NCI-H2107 (cell line): ENCODE measurements around the gene NR4A1.
"Not testable (repeated sequence)": the region's sequence is repeated elsewhere in the genome, so short reads cannot be mapped to it uniquely, and the experiment has no call there.

Experiments used
- DNase-seq: peaks from one replicate; lab custom pipeline; 2025; lab: John Stamatoyannopoulos, UW

NR4A1 gene

GRCh38 chr12:52097045-52097666 lies 45.9 kb downstream of the NR4A1 start:
- DNase-seq, result no peak

- not testable (repeated sequence) for DNase-seq
Observed at GRCh38 chr12:52104431-52105089, 53.3 kb downstream of the NR4A1 start.
